Smooth muscle cell of the brain vasculature (primary cell): ENCODE measurements around the gene RGS6.

ENCODE experiments used
- DNase-seq: peaks from one replicate; pipeline ENCODE4 v3.0.0-alpha.2; 2012; ENCODE audit warnings: low read depth, low spot score

The RGS6 gene

GRCh38 chr14:72311116-72311515 lies 378.9 kb downstream of the RGS6 start:
- no peak for DNase-seq

GRCh38 chr14:72311516-72311915 lies 379.3 kb downstream of the RGS6 start:
- DNase-seq, result no peak

- no peak for DNase-seq
Measured at GRCh38 chr14:72314808-72315435, 382.7 kb downstream of the RGS6 start.

GRCh38 chr14:72315714-72316113 lies 383.5 kb downstream of the RGS6 start:
- DNase-seq, result no peak

- no peak for DNase-seq
Measured at GRCh38 chr14:72318648-72319047, 386.4 kb downstream of the RGS6 start.

- no peak for DNase-seq
Measured at GRCh38 chr14:72332046-72332445, 399.8 kb downstream of the RGS6 start.

- DNase-seq, result no peak
Measured at GRCh38 chr14:72332871-72333270, 400.6 kb downstream of the RGS6 start.

- no peak for DNase-seq
Measured at GRCh38 chr14:72333357-72333756, 401.1 kb downstream of the RGS6 start.

- DNase-seq, result no peak
Measured at GRCh38 chr14:72336311-72336980, 404.2 kb downstream of the RGS6 start.

GRCh38 chr14:72341237-72341636 lies 409.0 kb downstream of the RGS6 start:
- no peak for DNase-seq

- DNase-seq, result no peak
Measured at GRCh38 chr14:72341686-72342085, 409.5 kb downstream of the RGS6 start.

GRCh38 chr14:72347118-72347517 lies 414.9 kb downstream of the RGS6 start:
- no peak for DNase-seq

GRCh38 chr14:72350215-72350614 lies 418.0 kb downstream of the RGS6 start:
- no peak for DNase-seq

- DNase-seq, result no peak
Measured at GRCh38 chr14:72352012-72352411, 419.8 kb downstream of the RGS6 start.

GRCh38 chr14:72366619-72367018 lies 434.4 kb downstream of the RGS6 start:
- DNase-seq, result no peak

- no peak for DNase-seq
Measured at GRCh38 chr14:72369106-72369505, 436.9 kb downstream of the RGS6 start.

- no peak for DNase-seq
Measured at GRCh38 chr14:72377016-72377415, 444.8 kb downstream of the RGS6 start.

GRCh38 chr14:72380456-72380855 lies 448.2 kb downstream of the RGS6 start:
- DNase-seq, result no peak

GRCh38 chr14:72383865-72384264 lies 451.6 kb downstream of the RGS6 start:
- no peak for DNase-seq

GRCh38 chr14:72387726-72388125 lies 455.5 kb downstream of the RGS6 start:
- DNase-seq, result no peak

- no peak for DNase-seq
Measured at GRCh38 chr14:72389200-72389599, 457.0 kb downstream of the RGS6 start.

GRCh38 chr14:72401101-72401625 lies 468.9 kb downstream of the RGS6 start:
- DNase-seq, result no peak

GRCh38 chr14:72401632-72402376 lies 469.6 kb downstream of the RGS6 start:
- no peak for DNase-seq
